IPS-20b (cell line): ENCODE data around the gene MRPS6.

Source experiments
- H3K27ac ChIP-seq: one replicate; pipeline ENCODE4 v1.5.1; 2013; ENCODE audit warnings: low read length
- H3K27me3 ChIP-seq: 2 replicates; pipeline ENCODE4 v1.6.1; 2013; ENCODE audit warnings: mild to moderate bottlenecking, low read length, inconsistent platforms; ENCODE audit not compliant: insufficient read depth
- H3K36me3 ChIP-seq: 2 replicates; pipeline ENCODE4 v1.6.1; 2013; ENCODE audit warnings: low read depth, mild to moderate bottlenecking, inconsistent platforms, low read length, moderate library complexity; ENCODE audit not compliant: insufficient read depth
- H3K4me1 ChIP-seq: 2 replicates; pipeline ENCODE4 v1.6.1; 2013; ENCODE audit warnings: mild to moderate bottlenecking, control low read depth, inconsistent platforms, low read length, moderate library complexity; ENCODE audit not compliant: insufficient read depth
- H3K4me3 ChIP-seq: 2 replicates; pipeline ENCODE4 v1.5.1; 2013; ENCODE audit warnings: mild to moderate bottlenecking, low read length, inconsistent platforms
- H3K9ac ChIP-seq: 2 replicates; pipeline ENCODE4 v1.6.1; 2013; ENCODE audit warnings: low read depth, mild to moderate bottlenecking, inconsistent platforms, low read length, moderate library complexity
- H3K9me3 ChIP-seq: 2 replicates; pipeline ENCODE4 v1.6.1; 2013; ENCODE audit warnings: mild to moderate bottlenecking, low read depth, low read length, inconsistent platforms; ENCODE audit not compliant: insufficient read depth

Gene MRPS6

GRCh38 chr21:34143685-34144182, 70.4 kb downstream of the MRPS6 start:
- Histone ChIP-seq H3K27me3 (no peaks in the 10 kb centered on the region), H3K9me3 (peaks cover 22% of the 10 kb centered on the region)

GRCh38 chr21:34144224-34144623, 70.8 kb downstream of the MRPS6 start:
- H3K9ac ChIP-seq, result no peak overlapping the region
- H3K4me3 ChIP-seq, result no peak overlapping the region
- no peaks in the 10 kb centered on the region; the same call in 1 of the 2 replicates for H3K4me1 ChIP-seq
- no peaks in the 10 kb centered on the region for H3K27me3 ChIP-seq
- H3K36me3 ChIP-seq, result peaks cover 38% of the 10 kb centered on the region
- H3K27ac ChIP-seq, result no peak overlapping the region
- H3K9me3 ChIP-seq, result peaks cover 22% of the 10 kb centered on the region

More at GRCh38 chr21:34143685-34144182, 70.4 kb downstream of the MRPS6 start:
- peaks cover 38% of the 10 kb centered on the region for H3K36me3 ChIP-seq
- H3K27ac ChIP-seq, result no peak overlapping the region
- no peak overlapping the region for H3K9ac ChIP-seq
- no peak overlapping the region for H3K4me3 ChIP-seq
- no peaks in the 10 kb centered on the region; the same call in 1 of the 2 replicates for H3K4me1 ChIP-seq

- H3K36me3 ChIP-seq, result peaks cover 28% of the 10 kb centered on the region
- H3K9ac ChIP-seq, result no peak overlapping the region
- H3K9me3 ChIP-seq, result peaks cover 22% of the 10 kb centered on the region
- no peaks in the 10 kb centered on the region for H3K27me3 ChIP-seq
- no peaks in the 10 kb centered on the region; the same call in 1 of the 2 replicates for H3K4me1 ChIP-seq
- H3K4me3 ChIP-seq, result no peak overlapping the region
- H3K27ac ChIP-seq, result no peak overlapping the region
Observed at GRCh38 chr21:34147792-34148418, 74.5 kb downstream of the MRPS6 start.

- peaks cover 21% of the 10 kb centered on the region for H3K9me3 ChIP-seq
- H3K4me3 ChIP-seq, result no peak overlapping the region
- H3K27me3 ChIP-seq, result no peaks in the 10 kb centered on the region
- H3K36me3 ChIP-seq, result peaks cover 23% of the 10 kb centered on the region
- H3K4me1 ChIP-seq, result no peaks in the 10 kb centered on the region; the same call in 1 of the 2 replicates
- H3K9ac ChIP-seq, result no peak overlapping the region
- no peak overlapping the region for H3K27ac ChIP-seq
Observed at GRCh38 chr21:34148419-34148804, 75.0 kb downstream of the MRPS6 start.

- Histone ChIP-seq H3K9me3 (peaks cover 15% of the 10 kb centered on the region), H3K27me3 (no peaks in the 10 kb centered on the region), H3K4me3 (no peak overlapping the region)
Observed at GRCh38 chr21:34148826-34149558, 75.6 kb downstream of the MRPS6 start.

GRCh38 chr21:34152500-34152899, 79.1 kb downstream of the MRPS6 start:
- no peak overlapping the region for H3K27ac ChIP-seq
- H3K9ac ChIP-seq, result no peak overlapping the region
- no peaks in the 10 kb centered on the region for H3K36me3 ChIP-seq

More at GRCh38 chr21:34148826-34149558, 75.6 kb downstream of the MRPS6 start:
- Histone ChIP-seq H3K9ac (no peak overlapping the region), H3K36me3 (peaks cover 17% of the 10 kb centered on the region), H3K4me1 (no peaks in the 10 kb centered on the region; the same call in 1 of the 2 replicates), H3K27ac (no peak overlapping the region)

GRCh38 chr21:34154878-34155277, 81.5 kb downstream of the MRPS6 start:
- no peaks in the 10 kb centered on the region for H3K4me1 ChIP-seq
- no peaks in the 10 kb centered on the region for H3K27me3 ChIP-seq

More at GRCh38 chr21:34152500-34152899, 79.1 kb downstream of the MRPS6 start:
- Histone ChIP-seq H3K4me3 (no peak overlapping the region), H3K9me3 (no peaks in the 10 kb centered on the region), H3K4me1 (no peaks in the 10 kb centered on the region; the same call in 1 of the 2 replicates), H3K27me3 (no peaks in the 10 kb centered on the region)

GRCh38 chr21:34156957-34157356, 83.6 kb downstream of the MRPS6 start:
- H3K36me3 ChIP-seq, result no peaks in the 10 kb centered on the region
- H3K9me3 ChIP-seq, result no peaks in the 10 kb centered on the region
- H3K4me3 ChIP-seq, result no peak overlapping the region
- no peak overlapping the region for H3K9ac ChIP-seq
- no peaks in the 10 kb centered on the region for H3K4me1 ChIP-seq
- no peaks in the 10 kb centered on the region for H3K27me3 ChIP-seq
- no peak overlapping the region for H3K27ac ChIP-seq

More at GRCh38 chr21:34154878-34155277, 81.5 kb downstream of the MRPS6 start:
- Histone ChIP-seq H3K9ac (no peak overlapping the region), H3K27ac (no peak overlapping the region), H3K9me3 (no peaks in the 10 kb centered on the region), H3K36me3 (no peaks in the 10 kb centered on the region), H3K4me3 (no peak overlapping the region)

- no peak overlapping the region for H3K9ac ChIP-seq
- H3K4me3 ChIP-seq, result no peak overlapping the region
- H3K9me3 ChIP-seq, result no peaks in the 10 kb centered on the region
- H3K36me3 ChIP-seq, result no peaks in the 10 kb centered on the region
- H3K4me1 ChIP-seq, result no peaks in the 10 kb centered on the region
- H3K27me3 ChIP-seq, result no peaks in the 10 kb centered on the region
- no peak overlapping the region for H3K27ac ChIP-seq
Observed at GRCh38 chr21:34157521-34157920, 84.1 kb downstream of the MRPS6 start.

GRCh38 chr21:34158866-34159835, 85.8 kb downstream of the MRPS6 start:
- no peak overlapping the region for H3K27ac ChIP-seq
- no peaks in the 10 kb centered on the region for H3K36me3 ChIP-seq
- no peaks in the 10 kb centered on the region for H3K27me3 ChIP-seq
- H3K9me3 ChIP-seq, result peaks cover 11% of the 10 kb centered on the region
- no peaks in the 10 kb centered on the region for H3K4me1 ChIP-seq
- no peak overlapping the region for H3K4me3 ChIP-seq
- no peak overlapping the region for H3K9ac ChIP-seq

- peaks cover 61% of the 10 kb centered on the region for H3K9me3 ChIP-seq
- H3K4me1 ChIP-seq, result no peaks in the 10 kb centered on the region
- no peak overlapping the region; the same call in 1 of the 2 replicates for H3K4me3 ChIP-seq
Observed at GRCh38 chr21:34166468-34166867, 93.1 kb downstream of the MRPS6 start.

More at GRCh38 chr21:34166468-34166867, 93.1 kb downstream of the MRPS6 start:
- Histone ChIP-seq H3K27me3 (no peaks in the 10 kb centered on the region), H3K9ac (no peak overlapping the region), H3K27ac (no peak overlapping the region), H3K36me3 (peaks cover 25% of the 10 kb centered on the region; the same call in 1 of the 2 replicates)
